H9 (cell line): Measurements from ENCODE around the gene ILF2. TPM values are rescaled to one million over a fixed set of nuclear protein-coding genes. Genes with fewer than 3 reads are reported as not detected.
A peak's percentile ranks its signal among the peaks of the same experiment; 100 is the strongest.

Source experiments
- DNase-seq: peaks from one replicate; pipeline ENCODE4 v3.0.0-alpha.2; 2017
- H2AFZ ChIP-seq: one replicate; pipeline ENCODE4 v1.6.1; 2013; ENCODE audit warnings: mild to moderate bottlenecking, low read length, control low read depth, moderate library complexity
- H2AK5ac ChIP-seq: 2 replicates; pipeline ENCODE4 v1.6.1; 2013; ENCODE audit warnings: low read length, control low read depth, mixed read lengths; ENCODE audit not compliant: insufficient read length
- H2BK120ac ChIP-seq: one replicate; pipeline ENCODE4 v1.6.1; 2013; ENCODE audit warnings: low read depth, mild to moderate bottlenecking, low read length, control low read depth, inconsistent platforms; ENCODE audit not compliant: poor library complexity, severe bottlenecking
- H2BK12ac ChIP-seq: 2 replicates; pipeline ENCODE4 v1.6.1; 2013; ENCODE audit warnings: low read length, control low read depth, mixed read lengths, low read depth; ENCODE audit not compliant: insufficient read length
- H2BK15ac ChIP-seq: 2 replicates; pipeline ENCODE4 v1.6.1; 2013; ENCODE audit warnings: low read depth, low read length, control low read depth
- H2BK20ac ChIP-seq: one replicate; pipeline ENCODE4 v1.6.1; 2013; ENCODE audit warnings: low read depth, mild to moderate bottlenecking, low read length, control low read depth, inconsistent platforms; ENCODE audit not compliant: poor library complexity, severe bottlenecking
- H2BK5ac ChIP-seq: 2 replicates; pipeline ENCODE4 v1.6.1; 2013; ENCODE audit warnings: low read length, control low read depth, mixed read lengths; ENCODE audit not compliant: insufficient read length
- H3K14ac ChIP-seq: 2 replicates; pipeline ENCODE4 v1.6.1; 2013; ENCODE audit warnings: low read length, control low read depth; ENCODE audit not compliant: insufficient read depth
- H3K18ac ChIP-seq: 2 replicates; pipeline ENCODE4 v1.6.1; 2013; ENCODE audit warnings: low read depth, mild to moderate bottlenecking, mixed read lengths, low read length, control low read depth; ENCODE audit not compliant: insufficient read length
- H3K23ac ChIP-seq: 2 replicates; pipeline ENCODE4 v1.6.1; 2013; ENCODE audit warnings: low read length, control low read depth, mixed read lengths, low read depth; ENCODE audit not compliant: insufficient read length
- H3K23me2 ChIP-seq: 2 replicates; pipeline ENCODE4 v1.6.1; 2013; ENCODE audit warnings: low read depth, mild to moderate bottlenecking, mixed read lengths, low read length, control low read depth; ENCODE audit not compliant: insufficient read length, poor library complexity, severe bottlenecking
- H3K27ac ChIP-seq: 2 replicates; pipeline ENCODE4 v1.5.1; 2013; ENCODE audit warnings: low read length, control low read depth, mixed read lengths, low read depth; ENCODE audit not compliant: insufficient read length
- H3K27me3 ChIP-seq: 2 replicates; pipeline ENCODE4 v1.6.1; 2013; ENCODE audit warnings: low read length, control low read depth, inconsistent platforms; ENCODE audit not compliant: insufficient read depth
- H3K4ac ChIP-seq: 2 replicates; pipeline ENCODE4 v1.6.1; 2013; ENCODE audit warnings: low read depth, mild to moderate bottlenecking, control low read depth, inconsistent platforms, low read length, moderate library complexity
- H3K4me1 ChIP-seq: 2 replicates; pipeline ENCODE4 v1.6.1; 2013; ENCODE audit warnings: low read length, control low read depth, inconsistent platforms; ENCODE audit not compliant: insufficient read depth
- H3K4me2 ChIP-seq: 2 replicates; pipeline ENCODE4 v1.6.1; 2013; ENCODE audit warnings: low read length, control low read depth, mixed read lengths; ENCODE audit not compliant: insufficient read length, insufficient read depth
- H3K56ac ChIP-seq: 2 replicates; pipeline ENCODE4 v1.6.1; 2013; ENCODE audit warnings: low read depth, mild to moderate bottlenecking, mixed read lengths, low read length, control low read depth; ENCODE audit not compliant: insufficient read length
- H3K79me1 ChIP-seq: 2 replicates; pipeline ENCODE4 v1.6.1; 2013; ENCODE audit warnings: low read depth, mild to moderate bottlenecking, moderate library complexity, low read length, control low read depth, inconsistent platforms; ENCODE audit not compliant: insufficient read depth, poor library complexity, severe bottlenecking
- H3K79me2 ChIP-seq: 2 replicates; pipeline ENCODE4 v1.6.1; 2013; ENCODE audit warnings: low read length, control low read depth, inconsistent platforms; ENCODE audit not compliant: insufficient read depth
- H3K9ac ChIP-seq: 2 replicates; pipeline ENCODE4 v1.6.1; 2013; ENCODE audit warnings: low read length, control low read depth, mixed read lengths; ENCODE audit not compliant: insufficient read length; ENCODE audit errors: extremely low read depth
- H3K9me3 ChIP-seq: one replicate; pipeline ENCODE4 v1.6.1; 2013; ENCODE audit warnings: low read depth, low read length, inconsistent platforms; ENCODE audit not compliant: control insufficient read depth
- H3T11ph ChIP-seq: one replicate; pipeline ENCODE4 v1.6.1; 2013; ENCODE audit warnings: mild to moderate bottlenecking, low read length, control low read depth, inconsistent platforms
- H4K20me1 ChIP-seq: one replicate; pipeline ENCODE4 v1.6.1; 2013; ENCODE audit not compliant: control insufficient read depth, insufficient read length, insufficient read depth
- H4K5ac ChIP-seq: 2 replicates; pipeline ENCODE4 v1.6.1; 2013; ENCODE audit warnings: low read depth, mild to moderate bottlenecking, mixed read lengths, low read length, control low read depth; ENCODE audit not compliant: insufficient read length
- H4K8ac ChIP-seq: replicated peaks from 2 replicates; pipeline ENCODE4 v1.6.1; 2013; ENCODE audit warnings: low read length, control low read depth, mixed read lengths, low read depth; ENCODE audit not compliant: insufficient read length
- H4K91ac ChIP-seq: 2 replicates; pipeline ENCODE4 v1.6.1; 2013; ENCODE audit warnings: low read depth, mild to moderate bottlenecking, moderate library complexity, mixed read lengths, low read length, control low read depth; ENCODE audit not compliant: insufficient read length
- H3K27ac Mint-ChIP-seq, 3 experiments: 2 replicates in 2 of 3; 3 replicates in 1 of 3; pipeline ENCODE4 v1.8.0; 2020 to 2021; ENCODE audit warnings: mixed read lengths in 3 of 3, mild to moderate bottlenecking in 1 of 3, moderate library complexity in 1 of 3
- H3K27me3 Mint-ChIP-seq: 2 replicates; pipeline ENCODE4 v1.8.0; 2021; ENCODE audit warnings: low read depth, mild to moderate bottlenecking, moderate library complexity, mixed read lengths
- H3K36me3 Mint-ChIP-seq, 3 experiments: 2 replicates in 2 of 3; 3 replicates in 1 of 3; pipeline ENCODE4 v1.8.0; 2020 to 2021; ENCODE audit warnings: low read depth in 3 of 3, mixed read lengths in 3 of 3; ENCODE audit not compliant: insufficient read depth in 1 of 3
- H3K4me1 Mint-ChIP-seq, 2 experiments: 2 replicates each; pipeline ENCODE4 v1.8.0; 2020; ENCODE audit warnings: mixed read lengths in 2 of 2
- H3K4me3 Mint-ChIP-seq, 2 experiments: 2 replicates in 1 of 2; 3 replicates in 1 of 2; pipeline ENCODE4 v1.8.0; 2020 to 2021; ENCODE audit warnings: mild to moderate bottlenecking in 2 of 2, mixed read lengths in 2 of 2, moderate library complexity in 1 of 2
- H3K9me3 Mint-ChIP-seq, 2 experiments: 2 replicates in 1 of 2; 3 replicates in 1 of 2; pipeline ENCODE4 v1.8.0; 2020; ENCODE audit warnings: mild to moderate bottlenecking in 2 of 2, mixed read lengths in 2 of 2, moderate library complexity in 1 of 2
- CTCF ChIP-seq: fragments of 200-600 bp; sonication (generic); conservative IDR thresholded peaks from 3 replicates; pipeline ENCODE4 v1.8.0; 2021; ENCODE audit warnings: antibody characterized with exemption, mild to moderate bottlenecking
- WGBS: extraction: QIAGEN DNeasy Blood & Tissue Kit; methylation state at CpG from one replicate; pipeline ENCODE4 v1.1.7; 2013; ENCODE audit warnings: missing lambda C conversion rate, low lambda C conversion rate, mixed read lengths; ENCODE audit not compliant: insufficient read length; ENCODE audit errors: extremely low coverage; 5-methylcytosine and 5-hydroxymethylcytosine counted together
- total RNA-seq: library from RNA; stranded (reverse); gene quantifications from 2 replicates; pipeline ENCODE4 v1.2.1, GENCODE V29; 2021

Gene ILF2
- total RNA-seq, 1 experiment from 2014 or later, result 357 TPM

- no CpG with 5 or more reads among the region's 29 CpGs for WGBS
- no peaks in the 10 kb centered on the region for H4K20me1 ChIP-seq
Measured at GRCh38 chr1:153698020-153698922, 27.5 kb upstream of the ILF2 start.

More at GRCh38 chr1:153698020-153698922, 27.5 kb upstream of the ILF2 start:
- H3K36me3 Mint-ChIP-seq, result peaks cover 0 to 2% (median 0%) of the 10 kb centered on the region in 3 experiments; a peak in 1 of 7 replicates
- no peak overlapping the region for H4K8ac ChIP-seq
- H2AFZ ChIP-seq, result no peak overlapping the region
- H3K27ac ChIP-seq, result no peak overlapping the region
- H3K4me1 Mint-ChIP-seq, result peaks cover 22 to 23% of the 10 kb centered on the region in 2 experiments
- H3K4me2 ChIP-seq, result peak overlapping the region; percentile 8
- no peaks in the 10 kb centered on the region for H3K9me3 Mint-ChIP-seq
- H3K9ac ChIP-seq, result no peak overlapping the region
- no peak overlapping the region for H4K5ac ChIP-seq
- no peak overlapping the region for H3K4ac ChIP-seq
- H3K4me3 Mint-ChIP-seq, result peak overlapping the region in 1 of 2 experiments; percentile 13; a peak in 1 of 5 replicates
- H3K23me2 ChIP-seq, result no peaks in the 10 kb centered on the region
- peak; percentile 56 for DNase-seq
- H2BK12ac ChIP-seq, result no peak overlapping the region
- no peaks in the 10 kb centered on the region for H3K79me1 ChIP-seq
- peak overlapping the region; percentile 88 to 95 (median 90); a peak in 5 of 7 replicates for H3K27ac Mint-ChIP-seq
- no peak overlapping the region for H2BK15ac ChIP-seq
- no peaks in the 10 kb centered on the region for H3K27me3 Mint-ChIP-seq
- H3K14ac ChIP-seq, result peak overlapping the region; percentile 70
- peak overlapping the region; percentile 44 for H3K18ac ChIP-seq
- H3K56ac ChIP-seq, result no peak overlapping the region
- H2BK120ac ChIP-seq, result no peak overlapping the region
- H3K4me1 ChIP-seq, result peaks cover 12% of the 10 kb centered on the region; the same call in 1 of the 2 replicates
- H2BK5ac ChIP-seq, result no peak overlapping the region
- no peaks in the 10 kb centered on the region for H3K79me2 ChIP-seq
- H3K23ac ChIP-seq, result no peak overlapping the region
- H2BK20ac ChIP-seq, result no peak overlapping the region
- H3T11ph ChIP-seq, result no peak overlapping the region
- no peak overlapping the region for H4K91ac ChIP-seq
- H3K27me3 ChIP-seq, result no peaks in the 10 kb centered on the region
- no peaks in the 10 kb centered on the region for H3K9me3 ChIP-seq
- H2AK5ac ChIP-seq, result no peak overlapping the region
- no peak for TF ChIP-seq CTCF
